Measurements from ENCODE around the gene RTN4R.
"Not testable (repeated sequence)": the region's sequence is repeated elsewhere in the genome, so short reads cannot be mapped to it uniquely, and the experiment has no call there.

The RTN4R gene

GRCh38 chr22:20271114-20271994 is 3.2 kb upstream of the RTN4R start:
- DNase-seq (ENCODE audit: low spot score) = no peak

- not testable (repeated sequence) for DNase-seq (ENCODE audit: low spot score)
Observed at GRCh38 chr22:20270190-20271113, 2.3 kb upstream of the RTN4R start.

- DNase-seq (ENCODE audit: low spot score) = not testable (repeated sequence)
Observed at GRCh38 chr22:20269673-20270072, 1.6 kb upstream of the RTN4R start.

- not testable (repeated sequence) for DNase-seq (ENCODE audit: low spot score)
Observed at GRCh38 chr22:20269201-20269600, 1.1 kb upstream of the RTN4R start.

GRCh38 chr22:20267441-20268278 is 458 bp downstream of the RTN4R start:
- DNase-seq (ENCODE audit: low spot score) = no peak

- DNase-seq (ENCODE audit: low spot score) = not testable (repeated sequence)
Observed at GRCh38 chr22:20266667-20267440, 1.3 kb downstream of the RTN4R start.

- not testable (repeated sequence) for DNase-seq (ENCODE audit: low spot score)
Observed at GRCh38 chr22:20265772-20266666, 2.1 kb downstream of the RTN4R start.

GRCh38 chr22:20264614-20265452 is 3.3 kb downstream of the RTN4R start:
- DNase-seq (ENCODE audit: low spot score) = no peak

GRCh38 chr22:20263404-20264281 is 4.5 kb downstream of the RTN4R start:
- not testable (repeated sequence) for DNase-seq (ENCODE audit: low spot score)

- DNase-seq (ENCODE audit: low spot score) = no peak
Observed at GRCh38 chr22:20262582-20263147, 5.5 kb downstream of the RTN4R start.

GRCh38 chr22:20261848-20262581 is 6.1 kb downstream of the RTN4R start:
- DNase-seq (ENCODE audit: low spot score) = no peak

- no peak for DNase-seq (ENCODE audit: low spot score)
Observed at GRCh38 chr22:20260071-20260765, 7.9 kb downstream of the RTN4R start.

- no peak for DNase-seq (ENCODE audit: low spot score)
Observed at GRCh38 chr22:20259327-20259688, 8.8 kb downstream of the RTN4R start.

- DNase-seq (ENCODE audit: low spot score) = no peak
Observed at GRCh38 chr22:20258584-20259326, 9.4 kb downstream of the RTN4R start.

GRCh38 chr22:20258021-20258299 is 10.2 kb downstream of the RTN4R start:
- no peak for DNase-seq (ENCODE audit: low spot score)

Measured in hematopoietic multipotent progenitor cell treated with erythropoietin and hydrocortisone succinate and interleukin-3 and kit ligand, for 15 days (in vitro differentiated cells).